DLD1 (cell line): ENCODE measurements around the gene S100A12.
"Not testable (repeated sequence)": the region's sequence is repeated elsewhere in the genome, so short reads cannot be mapped to it uniquely, and the experiment has no call there.

Experiments used
- in situ Hi-C: cut with HindIII; loops from 2 replicates; pipeline ENCODE4 v1.10.0; 2017; ENCODE audit warnings: low sequenced_read_pairs

S100A12 gene

GRCh38 chr1:153375511-153375910, at the start of gene S100A12:
S100A12 (minus strand) TSS chr1:153375621; CDS start chr1:153374592, 1,029 bp downstream.
- in situ Hi-C loops: no loop called here

DNA sequence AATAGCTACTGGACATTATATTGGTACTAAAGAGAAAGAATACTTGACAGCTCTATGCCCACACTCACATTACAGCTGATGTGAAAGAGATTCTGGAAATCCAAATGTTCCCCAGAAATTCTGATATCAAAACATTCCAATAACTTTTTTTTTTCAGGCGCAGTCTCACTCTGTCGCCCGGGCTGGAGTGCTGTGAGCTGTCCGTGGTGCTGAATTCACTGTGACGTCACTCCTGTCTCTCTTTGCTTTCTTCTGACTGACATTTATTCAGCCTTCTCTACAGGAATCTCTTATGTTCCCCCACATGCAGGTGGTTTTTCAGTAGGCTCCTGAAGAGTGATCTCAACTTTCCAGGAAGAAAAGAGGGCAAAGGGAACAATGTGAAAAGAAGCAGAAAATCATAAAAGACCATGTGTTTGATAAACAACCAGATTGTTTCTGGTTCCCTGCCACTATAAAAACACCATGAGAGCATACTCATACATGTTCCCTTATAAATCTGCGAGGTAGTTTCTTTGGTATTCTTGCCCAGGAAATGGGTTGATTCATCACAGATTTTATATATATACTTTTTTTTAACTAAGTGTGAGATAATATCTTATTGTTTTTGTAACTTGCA, 47.1 kb upstream of the S100A12 start:
- in situ Hi-C loops: no loop called here

GRCh38 chr1:153420306-153420705, 44.9 kb upstream of the S100A12 start:
- in situ Hi-C loops: no loop called here

DNA sequence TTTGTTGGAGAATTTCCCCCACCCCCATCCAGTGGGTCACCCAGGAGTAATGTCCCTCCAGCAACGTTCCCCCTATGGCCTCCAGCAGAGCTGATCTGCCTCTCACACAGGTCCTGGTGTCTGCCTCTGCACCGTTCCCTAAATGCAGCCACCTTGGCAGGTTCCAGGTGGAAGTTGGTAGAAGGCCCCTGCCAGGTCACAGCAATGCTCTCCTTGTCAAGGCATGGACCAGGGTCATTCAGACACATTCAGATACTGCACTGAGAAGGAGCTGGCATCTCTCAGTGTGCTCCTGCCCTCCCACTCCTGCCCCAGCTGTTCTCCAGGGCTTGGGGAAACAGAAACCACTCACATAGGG, 44.0 kb upstream of the S100A12 start:
- in situ Hi-C loops: not testable (repeated sequence)

DNA sequence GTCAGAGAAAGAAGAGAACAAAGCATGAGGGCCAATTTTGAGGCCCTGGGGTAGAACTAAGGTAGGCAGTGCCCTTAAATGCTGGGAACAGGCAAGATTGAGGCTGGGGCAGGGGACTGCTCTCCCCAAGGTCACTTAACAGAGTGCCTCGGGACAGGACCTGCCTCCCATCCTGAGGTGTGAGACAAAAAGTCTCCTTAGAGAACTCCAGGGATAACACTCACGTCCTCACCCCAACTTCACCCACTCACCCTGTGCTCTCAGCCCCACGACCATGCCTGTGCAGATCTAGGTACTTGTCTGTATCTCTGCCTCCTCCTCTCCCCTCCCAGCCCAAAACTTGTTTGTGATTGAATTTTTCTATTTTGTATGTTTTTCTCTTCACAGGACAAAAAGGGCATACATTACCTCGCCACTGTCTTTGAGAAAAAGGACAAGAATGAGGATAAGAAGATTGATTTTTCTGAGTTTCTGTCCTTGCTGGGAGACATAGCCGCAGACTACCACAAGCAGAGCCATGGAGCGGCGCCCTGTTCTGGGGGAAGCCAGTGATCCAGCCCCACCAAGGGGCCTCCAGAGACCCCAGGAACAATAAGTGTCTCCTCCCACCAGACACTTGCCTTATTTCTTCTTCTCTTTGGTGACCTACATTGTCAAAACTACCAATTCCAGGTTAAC, 43.5 kb upstream of the S100A12 start:
- in situ Hi-C loops: not testable (repeated sequence)

DNA sequence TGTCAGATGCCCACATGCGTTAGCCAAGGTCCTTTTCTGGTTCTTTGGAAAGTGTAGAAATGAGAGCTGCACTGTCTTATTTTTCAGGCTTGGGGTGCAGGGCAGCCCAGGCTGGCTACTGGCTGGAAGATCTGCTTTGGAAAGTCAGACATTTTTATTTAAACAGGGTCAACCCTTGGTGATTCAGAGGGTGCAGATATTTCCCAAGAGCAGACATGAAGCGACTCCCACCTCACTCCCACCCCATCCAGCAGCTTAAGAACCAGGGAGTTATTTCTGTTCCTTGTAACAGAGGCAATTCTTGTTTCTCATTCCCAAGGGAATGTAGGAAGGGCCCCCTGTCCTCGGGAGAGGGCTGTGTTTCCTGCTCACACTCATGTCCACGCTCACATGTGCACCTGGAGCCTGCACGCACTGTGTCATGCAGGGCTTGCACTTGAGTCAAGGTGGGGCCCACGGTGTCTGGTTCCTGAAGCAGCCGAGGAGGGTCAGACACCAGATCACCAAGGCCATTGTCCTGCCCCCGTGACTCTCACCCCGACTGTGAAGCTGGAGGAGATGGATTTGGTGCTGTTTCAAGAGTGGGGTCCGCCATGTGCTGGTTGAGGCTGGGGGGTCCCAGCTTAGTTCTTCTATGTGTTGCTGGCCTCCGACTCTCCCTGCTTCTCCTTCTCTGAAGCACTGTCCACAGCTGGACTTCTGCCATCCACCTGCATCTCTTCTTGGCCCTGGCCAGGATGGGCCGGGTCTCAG, 41.9 kb upstream of the S100A12 start:
- in situ Hi-C loops: no loop called here

DNA sequence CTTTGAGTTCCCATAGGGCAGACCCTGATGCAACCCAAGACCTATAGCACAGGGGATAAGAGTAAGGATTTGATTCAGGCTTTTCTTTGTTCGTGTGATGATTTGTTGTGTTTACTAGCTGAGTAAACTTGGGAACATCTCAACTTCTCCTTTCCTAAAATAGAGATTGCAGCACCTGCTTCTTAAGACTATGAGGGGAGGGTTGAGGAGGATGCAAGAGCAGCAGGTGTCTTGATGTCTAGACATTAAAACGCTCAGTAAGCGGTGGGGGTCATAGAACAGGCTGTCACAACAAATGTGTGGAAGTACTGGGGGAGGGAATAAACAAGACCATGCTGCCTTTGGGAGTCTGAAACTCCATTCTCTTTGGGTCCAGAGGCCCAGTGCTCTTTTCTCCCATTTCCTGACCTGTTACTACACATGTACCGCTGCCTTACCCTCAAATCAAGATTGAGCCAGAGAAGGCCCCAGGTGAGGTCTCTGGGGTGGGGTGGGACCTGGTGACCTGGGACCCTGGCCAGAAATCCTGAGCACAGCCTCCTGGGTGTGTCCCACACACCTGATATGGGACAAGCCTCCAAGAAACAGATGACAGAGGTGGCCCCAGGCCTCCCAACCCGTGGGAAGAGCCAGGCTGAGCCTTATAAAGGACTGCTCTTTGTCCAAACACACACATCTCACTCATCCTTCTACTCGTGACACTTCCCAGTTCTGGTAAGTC, 40.6 kb upstream of the S100A12 start, which contains the start of gene S100A7A:
Gene S100A7A, plus strand, starts transcription at position 671 of the 721 bp plus-strand sequence. CDS start 1,563 bp downstream, outside the sequence.
- in situ Hi-C loops: no loop called here

- in situ Hi-C loops: not testable (repeated sequence)
These were observed 38.5 kb upstream of the S100A12 start for GRCh38 chr1:153413961-153414360.

GRCh38 chr1:153407274-153407673, 31.9 kb upstream of the S100A12 start:
- in situ Hi-C loops: not testable (repeated sequence)

GRCh38 chr1:153405825-153406599, 30.6 kb upstream of the S100A12 start:
- in situ Hi-C loops: not testable (repeated sequence)

- in situ Hi-C loops: no loop called here
These were observed 29.3 kb upstream of the S100A12 start for GRCh38 chr1:153404768-153405167.

DNA sequence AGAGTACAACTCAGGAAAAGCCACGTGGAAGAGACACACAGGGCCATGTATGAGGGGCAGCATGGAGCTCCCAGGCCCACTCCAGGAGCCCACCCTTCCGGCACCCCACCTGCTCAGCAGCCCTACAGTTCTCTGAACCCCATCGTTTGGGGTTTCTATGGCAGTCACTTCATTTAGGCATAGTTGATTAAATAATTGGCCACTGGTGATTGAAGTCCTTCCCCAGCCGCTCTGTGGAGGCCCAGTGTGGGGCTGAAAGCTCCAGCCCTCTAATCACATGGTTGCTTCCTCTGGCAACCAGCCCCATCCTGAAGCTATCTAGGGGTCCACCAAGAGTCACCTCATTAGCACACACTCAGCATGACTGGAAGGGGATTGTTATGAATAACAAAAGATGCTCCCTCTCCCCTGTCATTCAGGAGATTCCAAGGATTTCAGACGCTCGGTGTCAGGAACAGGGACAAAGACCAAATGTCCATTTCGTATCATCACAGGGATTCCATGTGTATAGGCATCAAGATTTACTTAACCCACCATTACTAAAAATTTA, 28.7 kb upstream of the S100A12 start:
- in situ Hi-C loops: no loop called here

- in situ Hi-C loops: no loop called here
These were observed 28.1 kb upstream of the S100A12 start for GRCh38 chr1:153403421-153404085.

GRCh38 chr1:153402226-153402625, 26.8 kb upstream of the S100A12 start:
- in situ Hi-C loops: no loop called here

- in situ Hi-C loops: no loop called here
These were observed 26.0 kb upstream of the S100A12 start for GRCh38 chr1:153401461-153401860.

DNA sequence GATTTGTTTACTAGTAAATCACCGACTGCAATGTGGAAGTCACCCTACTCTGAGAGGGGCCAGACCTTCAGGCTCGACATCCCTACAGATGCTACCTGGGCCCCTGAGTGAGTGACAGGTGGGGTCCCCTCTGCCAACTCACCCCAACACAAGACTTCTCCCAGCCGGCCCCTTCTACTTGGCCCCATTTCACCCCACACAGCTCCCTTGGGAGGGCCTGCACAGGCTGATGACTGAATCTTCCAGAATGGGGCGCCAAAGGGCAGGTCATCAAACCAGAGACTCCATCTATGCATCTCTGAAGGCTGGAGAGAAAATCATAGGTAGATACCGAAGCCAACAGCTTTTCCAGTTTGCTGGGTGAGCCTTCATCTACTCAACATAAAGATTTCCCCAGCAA, 24.8 kb upstream of the S100A12 start:
- in situ Hi-C loops: no loop called here

- in situ Hi-C loops: no loop called here
These were observed 24.1 kb upstream of the S100A12 start for GRCh38 chr1:153399401-153400055.

DNA sequence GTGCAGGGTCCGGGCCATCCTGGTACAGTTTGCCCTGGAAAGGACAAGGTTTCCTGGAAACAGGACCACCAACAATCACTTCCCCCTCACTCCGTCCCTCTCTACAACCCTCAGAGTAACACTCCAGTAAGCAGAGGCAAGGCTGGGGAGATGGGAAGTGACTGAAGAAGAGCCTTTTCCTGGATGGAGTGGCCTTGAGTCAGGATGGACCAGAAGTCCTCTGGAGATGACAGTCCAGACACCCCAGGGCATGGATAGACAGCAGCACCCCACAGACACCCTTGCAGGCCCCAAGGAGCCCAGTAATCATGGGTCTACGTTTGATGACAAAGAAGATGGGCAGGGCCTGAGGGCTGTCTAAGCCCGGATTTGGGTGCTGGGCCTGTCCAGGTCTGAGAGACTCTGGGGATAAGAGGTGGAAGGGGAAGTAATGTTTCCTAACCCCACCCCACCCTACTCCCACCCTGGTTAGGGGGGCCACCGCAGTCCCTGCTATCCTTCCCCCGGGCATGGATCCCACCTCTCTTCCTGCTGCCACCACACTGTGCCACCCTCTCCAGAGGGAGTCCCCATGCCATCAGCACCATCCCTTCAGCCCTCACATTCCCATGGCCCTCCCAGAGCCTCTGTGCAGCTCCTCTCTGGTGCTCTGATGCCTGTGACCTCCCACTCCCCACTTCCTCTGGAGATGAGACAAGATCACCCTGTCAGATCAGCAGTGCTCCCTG, 22.7 kb upstream of the S100A12 start:
- in situ Hi-C loops: no loop called here
